Neural cell (in vitro differentiated cells): ENCODE measurements around the gene CPB2. TPM values are rescaled to one million over a fixed set of nuclear protein-coding genes. Genes with fewer than 3 reads are reported as not detected.

ENCODE experiments used
- H2AFZ ChIP-seq: fragments of 200-600, 300-800 bp; sonication (generic), shearing (Covaris generic); 2 replicates; pipeline ENCODE4 v1.6.0; 2014; ENCODE audit warnings: low read depth, mild to moderate bottlenecking, antibody characterized with exemption, low read length, moderate library complexity
- H3F3A ChIP-seq: fragments of 200-600 bp; shearing (Covaris generic); 2 replicates; pipeline ENCODE4 v1.6.1; 2016; ENCODE audit warnings: mild to moderate bottlenecking, moderate library complexity, mixed read lengths, antibody characterized with exemption, low read length; ENCODE audit not compliant: insufficient read depth, poor library complexity, severe bottlenecking
- H3K27ac ChIP-seq: fragments of 200-600, 300-800 bp; sonication (generic), shearing (Covaris generic); 2 replicates; pipeline ENCODE4 v1.5.1; 2014; ENCODE audit warnings: mild to moderate bottlenecking, low read length, moderate library complexity
- H3K27me3 ChIP-seq: fragments of 300-800, 200-600 bp; sonication (generic), shearing (Covaris generic); 2 replicates; pipeline ENCODE4 v1.6.0; 2014; ENCODE audit warnings: mild to moderate bottlenecking, low read depth, low read length, moderate library complexity; ENCODE audit not compliant: insufficient read depth
- H3K36me3 ChIP-seq: fragments of 300-800, 200-600 bp; sonication (generic), shearing (Covaris generic); 2 replicates; pipeline ENCODE4 v1.5.1; 2014; ENCODE audit warnings: mild to moderate bottlenecking, antibody characterized with exemption, low read length, moderate library complexity; ENCODE audit not compliant: insufficient read depth
- H3K4me2 ChIP-seq: fragments of 300-800, 200-600 bp; sonication (generic), shearing (Covaris generic); 2 replicates; pipeline ENCODE4 v1.6.0; 2014; ENCODE audit warnings: mild to moderate bottlenecking, low read length
- H3K4me3 ChIP-seq: fragments of 300-800, 200-600 bp; sonication (generic), shearing (Covaris generic); 2 replicates; pipeline ENCODE4 v1.5.1; 2014; ENCODE audit warnings: mild to moderate bottlenecking, low read length, moderate library complexity
- H3K79me2 ChIP-seq: fragments of 200-600 bp; shearing (Covaris generic); replicated peaks from 2 replicates; pipeline ENCODE4 v1.6.0; 2014; ENCODE audit warnings: mild to moderate bottlenecking, low read length, moderate library complexity; ENCODE audit not compliant: insufficient read depth
- H3K9ac ChIP-seq: fragments of 300-800, 200-600 bp; sonication (generic), shearing (Covaris generic); 2 replicates; pipeline ENCODE4 v1.6.1; 2016; ENCODE audit warnings: mild to moderate bottlenecking, low read length, mixed read lengths
- H3K9me2 ChIP-seq: fragments of 200-600 bp; shearing (Covaris generic); 2 replicates; pipeline ENCODE4 v1.6.1; 2016; ENCODE audit warnings: mild to moderate bottlenecking, low read length, mixed read lengths; ENCODE audit not compliant: insufficient read depth
- H3K9me3 ChIP-seq: fragments of 200-600, 300-800 bp; sonication (generic), shearing (Covaris generic); 2 replicates; pipeline ENCODE4 v1.6.1; 2016; ENCODE audit warnings: mild to moderate bottlenecking, mixed run types, low read length, moderate library complexity, mixed read lengths
- H4K20me1 ChIP-seq: fragments of 200-600 bp; shearing (Covaris generic); 2 replicates; pipeline ENCODE4 v1.6.1; 2016; ENCODE audit warnings: mild to moderate bottlenecking, mixed run types; ENCODE audit not compliant: insufficient read depth
- CTCF ChIP-seq: fragments of 450-650 bp; IDR thresholded peaks from 2 replicates; pipeline ENCODE4 v1.5.1; 2014; ENCODE audit warnings: antibody characterized with exemption, mild to moderate bottlenecking, moderate library complexity; ENCODE audit not compliant: poor library complexity, severe bottlenecking
- EP300 ChIP-seq: fragments of 450-650 bp; conservative IDR thresholded peaks from 2 replicates; pipeline ENCODE4 v1.6.1; 2014; ENCODE audit warnings: antibody characterized with exemption, mild to moderate bottlenecking, moderate library complexity; ENCODE audit not compliant: poor library complexity, severe bottlenecking
- EZH2 ChIP-seq: fragments of 200-600, 300-800 bp; shearing (Covaris generic), sonication (generic); IDR thresholded peaks from 2 replicates; pipeline ENCODE4 v1.6.1; 2014; ENCODE audit warnings: antibody characterized with exemption, low read length, borderline replicate concordance, mild to moderate bottlenecking; ENCODE audit not compliant: insufficient read depth, poor library complexity, severe bottlenecking
- MXI1 ChIP-seq: fragments of 450-650 bp; conservative IDR thresholded peaks from 2 replicates; pipeline ENCODE4 v1.6.1; 2014; ENCODE audit warnings: antibody characterized with exemption, mild to moderate bottlenecking; ENCODE audit not compliant: poor library complexity, severe bottlenecking
- POLR2AphosphoS5 ChIP-seq: IDR thresholded peaks from 2 replicates; pipeline ENCODE4 v1.6.1; 2012
- RAD21 ChIP-seq: fragments of 450-650 bp; conservative IDR thresholded peaks from 2 replicates; pipeline ENCODE4 v1.6.1; 2014; ENCODE audit warnings: antibody characterized with exemption, mild to moderate bottlenecking, moderate library complexity
- SMC3 ChIP-seq: fragments of 450-650 bp; conservative IDR thresholded peaks from 2 replicates; pipeline ENCODE4 v1.6.1; 2014; ENCODE audit warnings: antibody characterized with exemption, mild to moderate bottlenecking, moderate library complexity; ENCODE audit not compliant: poor library complexity
- TAF1 ChIP-seq: IDR thresholded peaks from 2 replicates; pipeline ENCODE4 v1.6.1; 2012; ENCODE audit warnings: low read depth
- polyA plus RNA-seq: library from polyadenylated mRNA; depleted of rRNA; stranded (reverse); fragments of >200 nt; gene quantifications from 2 replicates; pipeline ENCODE4 v1.2.3, GENCODE V29; 2014
- TF ChIP-seq, protein P1 (sequence below): IDR thresholded peaks from 2 replicates; pipeline ENCODE4 v1.6.1; 2012; ENCODE audit warnings: borderline replicate concordance

Gene CPB2
- polyA plus RNA-seq, 1 donor from 2014 or later = not detected

DNA sequence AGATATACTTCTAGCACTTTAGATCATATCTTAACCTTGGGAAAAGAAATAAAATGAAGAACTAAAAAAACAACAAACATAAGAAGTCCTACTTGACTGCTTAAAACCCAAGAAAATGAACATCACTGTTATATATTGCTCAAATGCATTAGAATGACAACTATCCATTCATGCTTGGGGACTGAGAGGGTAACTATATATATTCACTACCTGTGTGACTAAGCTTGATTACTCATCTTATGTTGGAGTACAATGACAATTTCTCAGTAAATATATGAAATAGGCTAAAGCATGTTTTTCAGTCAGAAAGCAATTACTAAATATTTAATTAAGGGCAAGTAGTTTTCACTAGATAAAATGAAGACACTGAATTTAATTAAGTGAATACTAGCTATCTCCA is 92.4 kb downstream of the CPB2 start:
- H4K20me1 ChIP-seq = no peaks in the 10 kb centered on the region
- H3K36me3 ChIP-seq = no peaks in the 10 kb centered on the region
- no peak overlapping the region for H2AFZ ChIP-seq
- no peak overlapping the region for H3K4me2 ChIP-seq
- H3K4me3 ChIP-seq = no peak overlapping the region
- H3K79me2 ChIP-seq = no peaks in the 10 kb centered on the region
- H3K9ac ChIP-seq = no peak overlapping the region
- no peaks in the 10 kb centered on the region for H3K27me3 ChIP-seq
- H3K9me2 ChIP-seq = no peaks in the 10 kb centered on the region
- no peaks in the 10 kb centered on the region for H3F3A ChIP-seq
- no peaks in the 10 kb centered on the region for H3K9me3 ChIP-seq
- no peak overlapping the region for H3K27ac ChIP-seq
- TF ChIP-seq CTCF (no peak), EP300 (no peak), SMC3 (no peak), TAF1 (no peak), EZH2 (no peak), RAD21 (no peak), POLR2AphosphoS5 (no peak), MXI1 (no peak)
- TF ChIP-seq, protein P1, sequence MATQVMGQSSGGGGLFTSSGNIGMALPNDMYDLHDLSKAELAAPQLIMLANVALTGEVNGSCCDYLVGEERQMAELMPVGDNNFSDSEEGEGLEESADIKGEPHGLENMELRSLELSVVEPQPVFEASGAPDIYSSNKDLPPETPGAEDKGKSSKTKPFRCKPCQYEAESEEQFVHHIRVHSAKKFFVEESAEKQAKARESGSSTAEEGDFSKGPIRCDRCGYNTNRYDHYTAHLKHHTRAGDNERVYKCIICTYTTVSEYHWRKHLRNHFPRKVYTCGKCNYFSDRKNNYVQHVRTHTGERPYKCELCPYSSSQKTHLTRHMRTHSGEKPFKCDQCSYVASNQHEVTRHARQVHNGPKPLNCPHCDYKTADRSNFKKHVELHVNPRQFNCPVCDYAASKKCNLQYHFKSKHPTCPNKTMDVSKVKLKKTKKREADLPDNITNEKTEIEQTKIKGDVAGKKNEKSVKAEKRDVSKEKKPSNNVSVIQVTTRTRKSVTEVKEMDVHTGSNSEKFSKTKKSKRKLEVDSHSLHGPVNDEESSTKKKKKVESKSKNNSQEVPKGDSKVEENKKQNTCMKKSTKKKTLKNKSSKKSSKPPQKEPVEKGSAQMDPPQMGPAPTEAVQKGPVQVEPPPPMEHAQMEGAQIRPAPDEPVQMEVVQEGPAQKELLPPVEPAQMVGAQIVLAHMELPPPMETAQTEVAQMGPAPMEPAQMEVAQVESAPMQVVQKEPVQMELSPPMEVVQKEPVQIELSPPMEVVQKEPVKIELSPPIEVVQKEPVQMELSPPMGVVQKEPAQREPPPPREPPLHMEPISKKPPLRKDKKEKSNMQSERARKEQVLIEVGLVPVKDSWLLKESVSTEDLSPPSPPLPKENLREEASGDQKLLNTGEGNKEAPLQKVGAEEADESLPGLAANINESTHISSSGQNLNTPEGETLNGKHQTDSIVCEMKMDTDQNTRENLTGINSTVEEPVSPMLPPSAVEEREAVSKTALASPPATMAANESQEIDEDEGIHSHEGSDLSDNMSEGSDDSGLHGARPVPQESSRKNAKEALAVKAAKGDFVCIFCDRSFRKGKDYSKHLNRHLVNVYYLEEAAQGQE = no peak

DNA sequence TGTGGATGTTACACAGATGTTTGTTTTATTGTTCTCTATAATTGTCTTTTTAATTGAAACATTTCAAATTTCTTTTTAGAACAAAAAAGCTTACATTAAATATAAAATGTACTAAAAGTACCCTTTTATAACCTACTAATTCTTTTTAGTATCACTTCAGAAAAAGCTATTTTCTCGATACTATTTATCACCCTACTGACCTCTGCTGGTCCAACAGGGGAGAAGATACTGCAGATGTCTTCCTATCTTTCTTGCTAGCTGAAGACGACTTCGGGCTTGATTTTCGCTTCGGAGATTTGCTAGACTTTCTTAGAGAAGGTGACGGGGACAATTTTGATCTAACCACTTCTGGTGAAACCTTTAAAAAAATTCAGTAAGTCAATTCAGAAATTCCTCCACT is 94.7 kb downstream of the CPB2 start:
- no peaks in the 10 kb centered on the region for H3K27me3 ChIP-seq
- no peak overlapping the region for H3K9ac ChIP-seq
- H3K4me3 ChIP-seq = no peak overlapping the region
- no peaks in the 10 kb centered on the region for H3K9me3 ChIP-seq
- H3K79me2 ChIP-seq = no peaks in the 10 kb centered on the region
- H3F3A ChIP-seq = no peaks in the 10 kb centered on the region
- no peaks in the 10 kb centered on the region for H3K9me2 ChIP-seq
- TF ChIP-seq EZH2 (no peak), SMC3 (peak; percentile 84), RAD21 (peak; percentile 80), CTCF (peak; percentile 73)
- no peak overlapping the region for H3K27ac ChIP-seq
- no peaks in the 10 kb centered on the region for H4K20me1 ChIP-seq
- H3K36me3 ChIP-seq = no peaks in the 10 kb centered on the region
- no peak overlapping the region for H3K4me2 ChIP-seq
- no peak overlapping the region for H2AFZ ChIP-seq
